Stomach (tissue), 4 donors: ENCODE data around the gene LCE2B.

Experiments
- EP300 ChIP-seq: sonication (generic); formaldehyde crosslinking; IDR thresholded peaks from one replicate; pipeline ENCODE4 v1.6.1; 2017; ENCODE audit warnings: antibody characterized with exemption
- POLR2AphosphoS5 ChIP-seq, 3 donors: sonication (generic); formaldehyde crosslinking; IDR thresholded peaks; one replicate each; pipeline ENCODE4 v1.6.1; 2016; ENCODE audit warnings: antibody characterized with exemption in 3 of 3
- TF ChIP-seq, protein P1 (sequence below), 7 experiments: fragments of 450-650 bp in 4 of 7; fragments of 200-600 bp in 3 of 7; sonication (generic) in 3 of 7; IDR thresholded peaks; one replicate each; pipeline ENCODE4 v1.5.1; 2016 to 2019; ENCODE audit warnings: antibody characterized with exemption in 7 of 7, control low read depth in 2 of 7, mild to moderate bottlenecking in 1 of 7

DNA sequence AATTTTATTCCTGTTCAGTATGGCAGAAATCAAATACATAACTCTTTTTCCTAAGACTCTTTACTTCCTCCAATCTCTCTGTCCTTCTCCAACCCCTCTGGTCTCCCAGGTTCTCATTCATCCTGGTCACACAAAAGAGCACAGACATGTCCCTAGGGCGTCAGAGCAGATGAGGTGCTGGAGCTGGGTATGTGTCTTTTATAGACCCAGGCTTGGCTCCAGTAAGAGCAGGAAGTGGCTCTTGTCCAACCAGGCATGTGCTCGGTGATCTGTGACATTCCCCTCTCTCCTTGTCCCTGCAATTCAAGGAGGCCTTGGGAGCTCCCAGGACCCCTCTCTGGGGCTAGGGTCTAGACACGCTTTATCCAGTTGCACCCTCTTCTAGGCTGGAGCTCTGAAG lies 40.8 kb upstream of the LCE2B start:
- TF ChIP-seq EP300 (no peak), POLR2AphosphoS5 (IDR thresholded peaks at IDR 0.05) (no peak)
- TF ChIP-seq, protein P1, sequence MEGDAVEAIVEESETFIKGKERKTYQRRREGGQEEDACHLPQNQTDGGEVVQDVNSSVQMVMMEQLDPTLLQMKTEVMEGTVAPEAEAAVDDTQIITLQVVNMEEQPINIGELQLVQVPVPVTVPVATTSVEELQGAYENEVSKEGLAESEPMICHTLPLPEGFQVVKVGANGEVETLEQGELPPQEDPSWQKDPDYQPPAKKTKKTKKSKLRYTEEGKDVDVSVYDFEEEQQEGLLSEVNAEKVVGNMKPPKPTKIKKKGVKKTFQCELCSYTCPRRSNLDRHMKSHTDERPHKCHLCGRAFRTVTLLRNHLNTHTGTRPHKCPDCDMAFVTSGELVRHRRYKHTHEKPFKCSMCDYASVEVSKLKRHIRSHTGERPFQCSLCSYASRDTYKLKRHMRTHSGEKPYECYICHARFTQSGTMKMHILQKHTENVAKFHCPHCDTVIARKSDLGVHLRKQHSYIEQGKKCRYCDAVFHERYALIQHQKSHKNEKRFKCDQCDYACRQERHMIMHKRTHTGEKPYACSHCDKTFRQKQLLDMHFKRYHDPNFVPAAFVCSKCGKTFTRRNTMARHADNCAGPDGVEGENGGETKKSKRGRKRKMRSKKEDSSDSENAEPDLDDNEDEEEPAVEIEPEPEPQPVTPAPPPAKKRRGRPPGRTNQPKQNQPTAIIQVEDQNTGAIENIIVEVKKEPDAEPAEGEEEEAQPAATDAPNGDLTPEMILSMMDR (IDR thresholded peaks at IDR 0.05) = no peak
